Activated CD8-positive, alpha-beta memory T cell treated with anti-CD3 and anti-CD28 coated beads for 48 hours (primary cell): Measurements from ENCODE around the gene ALPP.
"Not testable (repeated sequence)": the region's sequence is repeated elsewhere in the genome, so short reads cannot be mapped to it uniquely, and the experiment has no call there.

Experiments used
- DNase-seq, 3 experiments: peaks; one replicate each; pipeline ENCODE4 v3.0.0-alpha.2; 2020; ENCODE audit warnings: low read depth in 2 of 3, low spot score in 2 of 3

ALPP gene

DNA sequence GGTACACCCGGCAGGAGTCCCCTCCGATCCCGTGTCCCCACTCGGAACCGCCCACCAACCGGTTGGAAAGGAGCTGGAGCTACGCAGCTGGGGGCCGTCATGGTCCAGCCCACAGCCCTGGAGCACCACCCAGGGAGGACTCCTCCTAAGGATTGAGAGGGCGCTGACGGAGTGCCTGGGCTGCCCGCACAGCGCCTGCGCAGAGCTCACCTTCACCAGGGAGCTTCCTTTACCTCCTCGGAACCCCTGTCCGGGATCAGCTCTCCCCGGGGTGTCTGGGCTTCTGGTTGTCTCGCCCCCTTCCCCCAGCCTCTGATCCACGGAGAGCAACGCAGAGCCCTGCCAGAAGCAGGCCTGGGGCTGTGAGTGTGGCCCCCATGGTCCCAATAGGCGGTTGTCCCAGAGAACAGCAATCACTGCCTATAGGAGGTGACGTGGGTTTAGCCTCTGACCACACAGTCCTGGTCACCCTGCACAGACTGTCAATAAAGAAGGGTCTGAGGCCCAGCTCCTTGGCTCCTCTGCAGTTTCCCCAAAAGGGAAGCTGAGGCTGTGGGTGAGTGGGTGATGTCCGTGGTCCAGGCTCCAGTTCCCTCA is 42.7 kb downstream of the ALPP start:
- no peak for DNase-seq

DNA sequence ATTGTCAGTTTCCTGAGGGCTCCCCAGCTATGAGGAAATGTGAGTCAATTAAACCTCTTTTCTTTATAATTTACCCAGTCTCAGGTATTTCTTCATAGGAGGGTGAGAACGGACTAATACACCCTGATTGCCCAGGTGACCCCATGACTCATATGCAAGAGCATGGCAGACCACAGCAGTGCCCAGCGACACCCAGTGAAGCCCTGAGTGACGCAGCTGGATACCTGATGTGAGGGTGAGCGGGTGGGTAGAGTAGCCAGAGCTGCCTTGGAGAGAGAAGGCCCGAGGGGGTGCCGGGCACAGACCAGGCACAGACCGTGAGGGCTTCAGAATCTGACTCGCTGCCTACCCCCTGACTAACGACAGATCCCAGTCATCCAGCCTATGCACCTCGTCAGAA is 43.5 kb downstream of the ALPP start:
- no peak for DNase-seq

DNA sequence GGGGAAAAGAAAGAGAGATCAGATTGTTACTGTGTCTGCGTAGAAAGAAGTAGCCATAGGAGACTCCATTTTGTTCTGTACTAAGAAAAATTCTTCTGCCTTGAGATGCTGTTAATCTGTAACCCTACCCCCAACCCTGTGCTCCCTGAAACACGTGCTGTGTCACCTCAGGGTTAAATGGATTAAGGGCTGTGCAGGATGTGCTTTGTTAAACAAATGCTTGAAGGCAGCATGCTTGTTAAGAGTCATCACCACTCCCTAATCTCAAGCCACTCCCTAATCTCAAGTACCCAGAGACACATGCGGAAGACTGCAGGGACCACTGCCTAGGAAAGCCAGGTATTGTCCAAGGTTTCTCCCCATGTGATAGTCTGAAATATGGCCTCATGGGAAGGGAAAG is 44.4 kb downstream of the ALPP start:
- not testable (repeated sequence) for DNase-seq

DNA sequence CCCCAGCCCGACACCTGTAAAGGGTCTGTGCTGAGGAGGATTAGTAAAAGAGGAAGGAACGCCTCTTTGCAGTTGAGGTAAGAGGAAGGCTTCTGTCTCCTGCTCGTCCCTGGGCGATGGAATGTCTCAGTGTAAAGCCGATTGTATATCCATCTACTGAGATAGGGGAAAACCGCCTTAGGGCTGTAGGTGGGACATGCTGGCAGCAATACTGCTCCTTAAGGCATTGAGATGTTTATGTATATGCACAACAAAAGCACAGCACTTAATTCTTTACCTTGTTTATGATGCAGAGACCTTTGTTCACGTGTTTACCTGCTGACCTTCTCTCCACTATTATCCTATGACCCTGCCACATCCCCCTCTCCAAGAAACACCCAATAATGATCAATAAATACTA is 44.9 kb downstream of the ALPP start:
- not testable (repeated sequence) for DNase-seq

DNA sequence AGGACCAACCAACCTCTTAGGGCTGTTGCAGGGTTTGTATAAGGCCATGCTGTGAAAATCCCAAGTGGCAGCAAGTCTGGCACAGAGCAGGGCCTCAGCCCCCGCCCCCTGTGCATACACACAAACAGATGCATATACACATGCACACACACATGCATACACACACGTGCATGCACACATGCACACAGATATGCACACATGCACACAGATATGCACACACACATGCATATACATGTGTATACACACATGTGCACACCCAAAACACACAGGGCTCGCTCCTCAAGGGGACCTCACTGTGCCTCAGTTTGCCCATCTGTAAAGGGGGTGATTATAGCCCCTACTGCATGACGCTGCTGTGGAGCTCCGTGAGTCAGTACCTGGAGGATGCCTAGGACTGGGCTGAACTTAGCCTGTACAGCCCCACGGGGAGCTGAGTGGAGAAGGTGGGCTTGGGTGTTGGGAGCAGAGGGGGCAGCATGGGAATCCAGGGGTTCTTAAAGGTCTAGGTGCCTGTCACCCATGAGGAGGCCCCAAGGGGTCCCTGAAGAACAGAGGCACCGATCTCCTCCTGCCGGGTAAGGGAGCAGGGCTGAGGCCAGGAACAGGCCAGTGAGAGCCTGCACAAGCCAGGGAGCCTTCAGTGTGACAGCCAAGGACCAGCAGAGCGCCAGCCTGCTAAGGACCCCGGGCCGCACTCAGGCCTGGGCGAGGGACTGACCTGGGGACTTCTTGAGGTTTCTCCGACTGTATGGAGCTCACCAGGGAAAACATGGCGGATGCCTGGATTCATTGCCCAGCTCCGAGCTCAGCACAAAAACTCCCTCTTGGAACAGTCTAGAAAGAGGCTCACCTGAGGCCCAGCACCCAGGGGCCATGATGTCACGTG is 53.4 kb downstream of the ALPP start:
- no peak for DNase-seq
